ENCODE measurements around the gene YTHDF1.

Gene YTHDF1

DNA sequence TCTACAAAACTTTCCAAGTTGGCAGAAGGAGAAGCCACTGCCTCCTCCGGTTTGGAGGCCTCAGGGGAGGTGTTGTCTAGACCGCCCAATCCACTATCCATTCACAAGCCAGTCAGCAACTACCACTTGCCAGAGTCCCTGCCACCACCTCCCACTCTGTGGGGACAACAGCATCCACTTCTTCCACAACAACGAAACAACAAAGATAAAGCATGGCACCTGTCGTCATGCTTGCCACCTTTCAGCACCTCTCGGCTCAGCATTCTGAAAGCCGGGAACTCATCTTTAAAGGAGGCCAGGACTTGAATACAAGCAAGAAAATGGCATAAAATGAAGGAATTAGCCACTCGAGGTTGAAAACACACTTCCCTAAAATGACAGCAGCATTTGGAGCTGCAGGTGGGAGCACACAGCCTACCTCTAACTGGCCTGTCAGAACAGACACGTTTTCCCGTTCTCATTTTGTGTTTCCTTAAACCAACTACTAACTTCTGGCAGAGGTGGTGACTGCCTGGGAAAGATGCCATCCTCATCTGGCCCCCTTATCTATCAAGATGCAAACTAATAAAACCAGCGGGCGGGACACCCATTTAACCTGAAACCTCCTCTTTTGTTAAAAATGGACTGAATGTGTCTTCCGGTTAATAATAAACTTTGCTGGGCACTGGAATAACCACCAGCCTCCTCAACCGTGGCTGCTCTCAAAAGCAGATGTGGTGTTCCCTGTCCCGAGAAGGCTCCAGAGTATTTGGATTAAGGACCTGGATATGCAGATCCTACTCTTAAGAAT lies 21.7 kb downstream of the YTHDF1 start:
- no peaks in the 10 kb centered on the region for H3K27me3 ChIP-seq (ENCODE audit: insufficient read depth, insufficient read length)
- DNase-seq (ENCODE audit: low read depth, low spot score) = no peak
- H3K4me3 ChIP-seq (ENCODE audit: insufficient read length, low read depth) = no peak overlapping the region
- TF ChIP-seq ZNF274 (IDR thresholded peaks at IDR 0.05; ENCODE audit: low read depth, low read length) = no peak
- TF ChIP-seq YY1 (IDR thresholded peaks at IDR 0.05; ENCODE audit: insufficient read depth, insufficient read length) = no peak
- no peak for TF ChIP-seq SUZ12 (IDR thresholded peaks at IDR 0.05; ENCODE audit: extremely low read depth, insufficient read depth, insufficient read length)
- H3K9ac ChIP-seq (ENCODE audit: insufficient read length, low read depth) = no peak overlapping the region
- H3K9me3 ChIP-seq (ENCODE audit: insufficient read depth, low read length) = no peaks in the 10 kb centered on the region
- H3K36me3 ChIP-seq (ENCODE audit: insufficient read depth, insufficient read length, low read length) = peaks cover 44% of the 10 kb centered on the region
- H3K4me1 ChIP-seq (ENCODE audit: insufficient read depth, insufficient read length) = peaks cover 6% of the 10 kb centered on the region

DNA sequence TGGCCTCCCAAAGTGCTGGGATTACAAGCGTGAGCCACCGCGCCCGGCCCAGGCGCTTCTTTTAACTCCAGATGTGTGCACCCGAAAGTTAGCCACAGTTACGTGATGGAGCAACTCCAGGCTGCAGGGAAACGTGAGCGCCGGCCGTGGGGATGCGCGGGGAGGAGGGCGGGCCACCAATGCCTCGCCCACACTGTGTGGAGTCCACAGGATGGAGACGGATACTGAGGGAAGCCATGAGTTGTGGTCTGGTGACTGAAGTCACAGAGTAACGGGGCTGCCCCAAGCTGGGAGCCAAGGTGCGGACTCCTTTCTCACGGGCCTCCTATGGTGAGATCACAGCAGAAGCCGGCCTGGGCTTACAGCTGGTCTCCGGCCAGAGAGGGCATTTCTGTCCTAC lies 23.2 kb downstream of the YTHDF1 start:
- peaks cover 6% of the 10 kb centered on the region for H3K4me1 ChIP-seq (ENCODE audit: insufficient read depth, insufficient read length)
- TF ChIP-seq SUZ12 (IDR thresholded peaks at IDR 0.05; ENCODE audit: extremely low read depth, insufficient read depth, insufficient read length) (no peak), ZNF274 (IDR thresholded peaks at IDR 0.05; ENCODE audit: low read depth, low read length) (no peak), YY1 (IDR thresholded peaks at IDR 0.05; ENCODE audit: insufficient read depth, insufficient read length) (no peak)
- DNase-seq (ENCODE audit: low read depth, low spot score) = no peak
- no peak overlapping the region for H3K4me3 ChIP-seq (ENCODE audit: insufficient read length, low read depth)
- H3K36me3 ChIP-seq (ENCODE audit: insufficient read depth, insufficient read length, low read length) = peaks cover 34% of the 10 kb centered on the region
- no peaks in the 10 kb centered on the region for H3K27me3 ChIP-seq (ENCODE audit: insufficient read depth, insufficient read length)
- no peaks in the 10 kb centered on the region for H3K9me3 ChIP-seq (ENCODE audit: insufficient read depth, low read length)
- no peak overlapping the region for H3K9ac ChIP-seq (ENCODE audit: insufficient read length, low read depth)

DNA sequence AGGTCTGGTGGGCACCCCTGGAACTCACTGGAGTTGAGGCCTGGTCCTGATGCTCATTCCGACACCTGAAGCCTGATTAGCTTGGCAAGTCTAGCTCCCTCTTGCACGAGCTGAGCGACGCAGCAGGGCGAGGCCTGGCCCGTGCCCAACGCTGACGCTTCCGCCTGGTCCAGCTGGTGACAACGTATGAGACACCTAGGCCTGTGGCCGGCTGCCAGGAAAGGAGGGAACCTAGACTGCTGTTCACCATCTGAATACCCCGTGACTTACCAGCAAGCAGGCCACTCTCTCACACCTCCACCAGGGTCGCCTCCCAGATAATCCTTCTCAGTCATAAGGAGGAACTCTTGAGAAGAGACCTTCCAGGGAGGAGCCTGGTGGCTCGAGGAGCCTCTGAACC lies 24.5 kb downstream of the YTHDF1 start:
- Histone ChIP-seq H3K9me3 (ENCODE audit: insufficient read depth, low read length) (no peaks in the 10 kb centered on the region), H3K27me3 (ENCODE audit: insufficient read depth, insufficient read length) (peaks cover 4% of the 10 kb centered on the region), H3K4me1 (ENCODE audit: insufficient read depth, insufficient read length) (no peaks in the 10 kb centered on the region), H3K9ac (ENCODE audit: insufficient read length, low read depth) (no peak overlapping the region), H3K36me3 (ENCODE audit: insufficient read depth, insufficient read length, low read length) (peaks cover 23% of the 10 kb centered on the region), H3K4me3 (ENCODE audit: insufficient read length, low read depth) (no peak overlapping the region)
- TF ChIP-seq ZNF274 (IDR thresholded peaks at IDR 0.05; ENCODE audit: low read depth, low read length) (no peak), SUZ12 (IDR thresholded peaks at IDR 0.05; ENCODE audit: extremely low read depth, insufficient read depth, insufficient read length) (no peak), YY1 (IDR thresholded peaks at IDR 0.05; ENCODE audit: insufficient read depth, insufficient read length) (no peak)
- no peak for DNase-seq (ENCODE audit: low read depth, low spot score)

DNA sequence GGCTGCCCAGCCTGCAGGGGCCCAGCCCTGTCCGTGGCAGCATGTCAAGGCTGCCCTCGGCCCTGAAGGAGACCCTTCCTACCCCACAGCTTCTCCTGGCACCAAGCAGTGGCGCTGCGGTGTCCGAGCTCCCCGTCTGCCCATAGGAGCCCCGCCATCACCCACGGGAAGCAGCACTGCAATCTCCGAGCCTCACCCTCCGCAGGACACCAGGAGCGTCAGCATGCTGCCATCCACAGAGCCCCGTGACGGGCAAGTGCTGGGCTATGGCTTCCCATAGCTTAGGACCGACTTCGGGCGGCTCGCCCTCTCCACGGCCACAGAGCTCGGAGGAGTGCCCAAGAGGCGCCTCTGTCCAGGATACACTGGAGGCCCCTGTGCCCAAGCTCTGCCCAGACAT lies 25.1 kb downstream of the YTHDF1 start:
- H3K9ac ChIP-seq (ENCODE audit: insufficient read length, low read depth) = no peak overlapping the region

DNA sequence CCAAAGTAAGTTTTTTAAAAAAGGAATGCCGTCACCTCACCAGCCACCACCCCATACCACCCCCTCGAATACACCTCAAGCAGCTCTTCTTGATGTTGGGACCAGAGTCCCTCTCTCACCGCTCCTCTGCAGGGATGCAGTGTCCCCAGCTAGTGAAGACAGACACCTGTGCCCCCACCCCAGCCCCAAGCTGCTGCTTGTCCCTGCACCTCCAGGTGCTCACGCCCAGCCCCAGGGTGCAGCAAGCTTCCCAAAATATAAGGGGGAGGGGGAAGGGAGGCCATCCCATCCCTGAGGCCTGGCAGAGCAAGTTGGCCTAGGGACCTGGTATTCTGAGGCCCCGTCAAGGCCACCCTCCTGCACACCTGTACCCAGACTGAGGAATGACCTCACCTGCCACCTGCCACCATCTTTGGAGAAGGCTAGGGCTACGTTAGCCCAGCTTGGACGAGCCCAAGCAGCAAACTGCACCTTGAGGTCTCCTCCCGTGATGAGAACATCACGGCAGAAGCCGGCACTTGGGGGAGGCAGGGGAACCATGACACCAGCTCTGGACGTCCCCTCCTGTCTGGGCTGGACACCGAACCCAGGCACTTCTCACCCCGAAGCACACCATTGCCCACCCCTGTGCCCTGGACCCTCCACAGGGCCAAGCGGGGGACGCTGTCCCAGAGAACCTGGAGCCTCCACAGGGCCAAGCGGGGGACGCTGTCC lies 25.9 kb downstream of the YTHDF1 start:
- TF ChIP-seq ZNF274 (IDR thresholded peaks at IDR 0.05; ENCODE audit: low read depth, low read length) = no peak
- no peak for TF ChIP-seq SUZ12 (IDR thresholded peaks at IDR 0.05; ENCODE audit: extremely low read depth, insufficient read depth, insufficient read length)
- no peak for TF ChIP-seq YY1 (IDR thresholded peaks at IDR 0.05; ENCODE audit: insufficient read depth, insufficient read length)
- no peak overlapping the region for H3K4me3 ChIP-seq (ENCODE audit: insufficient read length, low read depth)

More for the DNA sequence above, 25.1 kb downstream of the YTHDF1 start:
- H3K4me3 ChIP-seq (ENCODE audit: insufficient read length, low read depth) = no peak overlapping the region
- H3K9me3 ChIP-seq (ENCODE audit: insufficient read depth, low read length) = peaks cover 4% of the 10 kb centered on the region; the same call in 1 of the 2 replicates
- H3K4me1 ChIP-seq (ENCODE audit: insufficient read depth, insufficient read length) = no peaks in the 10 kb centered on the region
- TF ChIP-seq SUZ12 (IDR thresholded peaks at IDR 0.05; ENCODE audit: extremely low read depth, insufficient read depth, insufficient read length) (no peak), ZNF274 (IDR thresholded peaks at IDR 0.05; ENCODE audit: low read depth, low read length) (no peak), YY1 (IDR thresholded peaks at IDR 0.05; ENCODE audit: insufficient read depth, insufficient read length) (no peak)
- DNase-seq (ENCODE audit: low read depth, low spot score) = no peak
- H3K27me3 ChIP-seq (ENCODE audit: insufficient read depth, insufficient read length) = peaks cover 4% of the 10 kb centered on the region
- H3K36me3 ChIP-seq (ENCODE audit: insufficient read depth, insufficient read length, low read length) = peaks cover 17% of the 10 kb centered on the region

DNA sequence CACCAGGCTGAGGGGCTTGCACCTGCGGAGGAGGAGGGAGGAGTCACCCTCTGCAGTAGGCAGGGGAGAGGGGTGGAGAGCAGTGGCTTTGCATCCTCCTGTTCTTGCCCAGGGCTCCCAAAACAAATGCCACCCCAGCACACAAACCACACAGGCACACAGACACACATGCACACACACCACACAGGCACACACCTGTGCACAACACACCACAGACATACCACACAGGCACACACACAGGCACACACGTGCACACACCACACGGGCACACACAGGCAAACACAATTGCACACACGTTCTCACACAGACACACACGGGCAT lies 26.6 kb downstream of the YTHDF1 start:
- Histone ChIP-seq H3K27me3 (ENCODE audit: insufficient read depth, insufficient read length) (peaks cover 4% of the 10 kb centered on the region), H3K9ac (ENCODE audit: insufficient read length, low read depth) (no peak overlapping the region), H3K4me1 (ENCODE audit: insufficient read depth, insufficient read length) (no peaks in the 10 kb centered on the region), H3K4me3 (ENCODE audit: insufficient read length, low read depth) (no peak overlapping the region), H3K9me3 (ENCODE audit: insufficient read depth, low read length) (peaks cover 10% of the 10 kb centered on the region; the same call in 1 of the 2 replicates), H3K36me3 (ENCODE audit: insufficient read depth, insufficient read length, low read length) (peaks cover 2% of the 10 kb centered on the region)
- TF ChIP-seq YY1 (IDR thresholded peaks at IDR 0.05; ENCODE audit: insufficient read depth, insufficient read length) (no peak), SUZ12 (IDR thresholded peaks at IDR 0.05; ENCODE audit: extremely low read depth, insufficient read depth, insufficient read length) (no peak), ZNF274 (IDR thresholded peaks at IDR 0.05; ENCODE audit: low read depth, low read length) (no peak)
- no peak for DNase-seq (ENCODE audit: low read depth, low spot score)

More for the DNA sequence above, 25.9 kb downstream of the YTHDF1 start:
- Histone ChIP-seq H3K36me3 (ENCODE audit: insufficient read depth, insufficient read length, low read length) (peaks cover 9% of the 10 kb centered on the region), H3K9me3 (ENCODE audit: insufficient read depth, low read length) (peaks cover 10% of the 10 kb centered on the region; the same call in 1 of the 2 replicates), H3K9ac (ENCODE audit: insufficient read length, low read depth) (no peak overlapping the region), H3K27me3 (ENCODE audit: insufficient read depth, insufficient read length) (peaks cover 4% of the 10 kb centered on the region), H3K4me1 (ENCODE audit: insufficient read depth, insufficient read length) (no peaks in the 10 kb centered on the region)
- no peak for DNase-seq (ENCODE audit: low read depth, low spot score)

Measured in NT2/D1 (cell line).